ENCODE data around the gene ZNF354B. TPM values are rescaled to one million over a fixed set of nuclear protein-coding genes. Genes with fewer than 3 reads are reported as not detected.
"Not testable (repeated sequence)": the region's sequence is repeated elsewhere in the genome, so short reads cannot be mapped to it uniquely, and the experiment has no call there.

The ZNF354B gene
- 10 to 100 TPM in 1 of 2 experiments, 1 to 10 TPM in 1; 9.5 to 10.6 TPM for total RNA-seq

GRCh38 chr5:178859625-178860521 lies at the start of gene ZNF354B:
Gene ZNF354B, plus strand, starts transcription at chr5:178859953. Its CDS starts 1,095 bp downstream, at chr5:178861048.
- peaks cover 22% of the 10 kb centered on the region for H3K4me1 Mint-ChIP-seq
- peak; percentile 85 for DNase-seq
- CTCF ChIA-PET: interaction anchor here (0.7 to 1.9 kb wide), 4 partner anchors 15 to 200 kb away, joined by 3 to 18 read pairs (median 4); partner anchors contain the start of genes ZNF354A and ZNF354C
- POLR2A ChIA-PET: interaction anchor here (0.8 to 1.6 kb wide), 3 partner anchors 130 to 234 kb away, joined by 3 to 10 read pairs (median 6); partner anchors contain the start of genes CLK4, ZNF354A and ZNF354C
- peak within 1 kb of the TSS; percentile 82 for H3K4me3 Mint-ChIP-seq
- peak within 1 kb of the TSS; percentile 63 for H3K27ac Mint-ChIP-seq
- no peaks in the 10 kb centered on the region for H3K27me3 Mint-ChIP-seq
- H3K36me3 Mint-ChIP-seq (ENCODE audit: low read depth): peaks cover 25% of the 10 kb centered on the region
- peaks cover 17% of the 10 kb centered on the region for H3K9me3 Mint-ChIP-seq

GRCh38 chr5:178817506-178817905 lies 42.2 kb upstream of the ZNF354B start:
- H3K27ac Mint-ChIP-seq: no peak overlapping the region
- ChIA-PET POLR2A (no interaction called here), CTCF (no interaction called here)
- H3K4me3 Mint-ChIP-seq: no peak overlapping the region
- H3K36me3 Mint-ChIP-seq (ENCODE audit: low read depth): no peaks in the 10 kb centered on the region
- no peak for DNase-seq
- no peaks in the 10 kb centered on the region for H3K4me1 Mint-ChIP-seq
- H3K9me3 Mint-ChIP-seq: peaks cover 9% of the 10 kb centered on the region
- H3K27me3 Mint-ChIP-seq: no peaks in the 10 kb centered on the region

GRCh38 chr5:178818094-178818493 lies 41.7 kb upstream of the ZNF354B start:
- no peaks in the 10 kb centered on the region for H3K27me3 Mint-ChIP-seq

GRCh38 chr5:178820001-178820400 lies 39.8 kb upstream of the ZNF354B start:
- H3K36me3 Mint-ChIP-seq (ENCODE audit: low read depth): no peaks in the 10 kb centered on the region
- no peak overlapping the region for H3K27ac Mint-ChIP-seq
- H3K27me3 Mint-ChIP-seq: no peaks in the 10 kb centered on the region
- POLR2A ChIA-PET: no interaction called here
- DNase-seq: no peak
- H3K4me3 Mint-ChIP-seq: no peak overlapping the region
- H3K4me1 Mint-ChIP-seq: no peaks in the 10 kb centered on the region
- CTCF ChIA-PET: no interaction called here
- peaks cover 9% of the 10 kb centered on the region for H3K9me3 Mint-ChIP-seq

More at GRCh38 chr5:178818094-178818493, 41.7 kb upstream of the ZNF354B start:
- peaks cover 9% of the 10 kb centered on the region for H3K9me3 Mint-ChIP-seq
- CTCF ChIA-PET: no interaction called here
- no peaks in the 10 kb centered on the region for H3K4me1 Mint-ChIP-seq
- H3K4me3 Mint-ChIP-seq: no peak overlapping the region
- no peak overlapping the region for H3K27ac Mint-ChIP-seq
- POLR2A ChIA-PET: no interaction called here
- H3K36me3 Mint-ChIP-seq (ENCODE audit: low read depth): no peaks in the 10 kb centered on the region
- no peak for DNase-seq

GRCh38 chr5:178825444-178825843 lies 34.3 kb upstream of the ZNF354B start:
- CTCF ChIA-PET: no interaction called here
- POLR2A ChIA-PET: no interaction called here
- no peak overlapping the region for H3K27ac Mint-ChIP-seq
- no peak overlapping the region for H3K4me3 Mint-ChIP-seq
- H3K4me1 Mint-ChIP-seq: no peaks in the 10 kb centered on the region
- no peaks in the 10 kb centered on the region for H3K36me3 Mint-ChIP-seq (ENCODE audit: low read depth)
- no peak for DNase-seq
- no peaks in the 10 kb centered on the region for H3K27me3 Mint-ChIP-seq
- peaks cover 7% of the 10 kb centered on the region for H3K9me3 Mint-ChIP-seq

- POLR2A ChIA-PET: no interaction called here
Measured at GRCh38 chr5:178826216-178826615, 33.5 kb upstream of the ZNF354B start.

GRCh38 chr5:178827636-178828035 lies 32.1 kb upstream of the ZNF354B start:
- no peak overlapping the region for H3K4me3 Mint-ChIP-seq
- no peak overlapping the region for H3K27ac Mint-ChIP-seq
- H3K36me3 Mint-ChIP-seq (ENCODE audit: low read depth): no peaks in the 10 kb centered on the region
- H3K9me3 Mint-ChIP-seq: no peaks in the 10 kb centered on the region
- ChIA-PET POLR2A (no interaction called here), CTCF (no interaction called here)
- H3K27me3 Mint-ChIP-seq: no peaks in the 10 kb centered on the region
- no peak for DNase-seq
- H3K4me1 Mint-ChIP-seq: no peaks in the 10 kb centered on the region

More at GRCh38 chr5:178826216-178826615, 33.5 kb upstream of the ZNF354B start:
- Mint-ChIP-seq H3K4me3 (no peak overlapping the region), H3K9me3 (peaks cover 3% of the 10 kb centered on the region), H3K27ac (no peak overlapping the region), H3K4me1 (no peaks in the 10 kb centered on the region), H3K36me3 (ENCODE audit: low read depth) (no peaks in the 10 kb centered on the region), H3K27me3 (no peaks in the 10 kb centered on the region)
- no peak for DNase-seq
- CTCF ChIA-PET: no interaction called here

GRCh38 chr5:178831049-178831448 lies 28.7 kb upstream of the ZNF354B start:
- no peaks in the 10 kb centered on the region for H3K36me3 Mint-ChIP-seq (ENCODE audit: low read depth)
- H3K4me3 Mint-ChIP-seq: no peak overlapping the region
- H3K4me1 Mint-ChIP-seq: no peaks in the 10 kb centered on the region
- CTCF ChIA-PET: no interaction called here
- POLR2A ChIA-PET: no interaction called here
- H3K27ac Mint-ChIP-seq: no peak overlapping the region
- no peak for DNase-seq
- H3K9me3 Mint-ChIP-seq: no peaks in the 10 kb centered on the region
- H3K27me3 Mint-ChIP-seq: no peaks in the 10 kb centered on the region

GRCh38 chr5:178832618-178833201 lies 27.0 kb upstream of the ZNF354B start:
- Mint-ChIP-seq H3K4me3 (no peak overlapping the region), H3K27me3 (no peaks in the 10 kb centered on the region), H3K4me1 (no peaks in the 10 kb centered on the region), H3K36me3 (ENCODE audit: low read depth) (no peaks in the 10 kb centered on the region), H3K27ac (no peak overlapping the region), H3K9me3 (no peaks in the 10 kb centered on the region)
- ChIA-PET POLR2A (no interaction called here), CTCF (no interaction called here)
- DNase-seq: no peak

GRCh38 chr5:178836628-178837027 lies 23.1 kb upstream of the ZNF354B start:
- CTCF ChIA-PET: no interaction called here

GRCh38 chr5:178838695-178839318 lies 20.9 kb upstream of the ZNF354B start:
- H3K36me3 Mint-ChIP-seq (ENCODE audit: low read depth); DNase-seq; CTCF ChIA-PET; H3K4me3 Mint-ChIP-seq; H3K9me3 Mint-ChIP-seq; H3K27ac Mint-ChIP-seq; H3K4me1 Mint-ChIP-seq; POLR2A ChIA-PET; H3K27me3 Mint-ChIP-seq: not testable (repeated sequence)

More at GRCh38 chr5:178836628-178837027, 23.1 kb upstream of the ZNF354B start:
- H3K4me1 Mint-ChIP-seq: no peaks in the 10 kb centered on the region
- no peak overlapping the region for H3K27ac Mint-ChIP-seq
- POLR2A ChIA-PET: no interaction called here
- no peak for DNase-seq
- no peaks in the 10 kb centered on the region for H3K36me3 Mint-ChIP-seq (ENCODE audit: low read depth)
- H3K27me3 Mint-ChIP-seq: no peaks in the 10 kb centered on the region
- no peaks in the 10 kb centered on the region for H3K9me3 Mint-ChIP-seq
- no peak overlapping the region for H3K4me3 Mint-ChIP-seq

GRCh38 chr5:178839319-178839704 lies 20.4 kb upstream of the ZNF354B start:
- ChIA-PET CTCF (no interaction called here), POLR2A (no interaction called here)
- Mint-ChIP-seq H3K36me3 (ENCODE audit: low read depth) (no peaks in the 10 kb centered on the region), H3K4me3 (no peak overlapping the region), H3K9me3 (no peaks in the 10 kb centered on the region), H3K27ac (no peak overlapping the region), H3K27me3 (no peaks in the 10 kb centered on the region), H3K4me1 (no peaks in the 10 kb centered on the region)
- peak; percentile 42 for DNase-seq

- CTCF ChIA-PET, H3K27me3 Mint-ChIP-seq: not testable (repeated sequence)
Measured at GRCh38 chr5:178840399-178840798, 19.4 kb upstream of the ZNF354B start.

More at GRCh38 chr5:178840399-178840798, 19.4 kb upstream of the ZNF354B start:
- H3K27ac Mint-ChIP-seq; H3K36me3 Mint-ChIP-seq (ENCODE audit: low read depth); H3K4me3 Mint-ChIP-seq; H3K4me1 Mint-ChIP-seq; H3K9me3 Mint-ChIP-seq; POLR2A ChIA-PET; DNase-seq: not testable (repeated sequence)
